Activated T-cell treated with anti-CD3 and anti-CD28 coated beads, Interleukin-2, amount 50 U/mL, for 4 hours (primary cell): ENCODE data around the gene FBXL20. TPM values are rescaled to one million over a fixed set of nuclear protein-coding genes. Genes with fewer than 3 reads are reported as not detected.
"Not testable (repeated sequence)": the region's sequence is repeated elsewhere in the genome, so short reads cannot be mapped to it uniquely, and the experiment has no call there.

Source experiments
- ATAC-seq, 2 donors: fragments of 200-7000 bp; cut with Tn5 transposase; one replicate each; pipeline ENCODE4 v1.10.0; 2021
- DNase-seq: peaks from one replicate; pipeline ENCODE4 v3.0.0-alpha.2; 2020
- H3K27me3 Mint-ChIP-seq: one replicate; pipeline ENCODE4 v1.8.0; 2021; ENCODE audit warnings: low read depth, mixed read lengths
- H3K36me3 Mint-ChIP-seq: one replicate; pipeline ENCODE4 v1.8.0; 2022; ENCODE audit warnings: mixed read lengths; ENCODE audit not compliant: insufficient read depth
- H3K4me1 Mint-ChIP-seq: one replicate; pipeline ENCODE4 v1.8.0; 2021; ENCODE audit warnings: low read depth, mixed read lengths
- H3K4me3 Mint-ChIP-seq: one replicate; pipeline ENCODE4 v1.8.0; 2021; ENCODE audit warnings: mild to moderate bottlenecking, moderate library complexity, mixed read lengths
- H3K9me3 Mint-ChIP-seq: one replicate; pipeline ENCODE4 v1.8.0; 2021; ENCODE audit warnings: mixed read lengths
- total RNA-seq, 3 donors: library from RNA; stranded (reverse); gene quantifications; one replicate each; pipeline ENCODE4 v1.2.1, GENCODE V29; 2021

The FBXL20 gene, protein sequence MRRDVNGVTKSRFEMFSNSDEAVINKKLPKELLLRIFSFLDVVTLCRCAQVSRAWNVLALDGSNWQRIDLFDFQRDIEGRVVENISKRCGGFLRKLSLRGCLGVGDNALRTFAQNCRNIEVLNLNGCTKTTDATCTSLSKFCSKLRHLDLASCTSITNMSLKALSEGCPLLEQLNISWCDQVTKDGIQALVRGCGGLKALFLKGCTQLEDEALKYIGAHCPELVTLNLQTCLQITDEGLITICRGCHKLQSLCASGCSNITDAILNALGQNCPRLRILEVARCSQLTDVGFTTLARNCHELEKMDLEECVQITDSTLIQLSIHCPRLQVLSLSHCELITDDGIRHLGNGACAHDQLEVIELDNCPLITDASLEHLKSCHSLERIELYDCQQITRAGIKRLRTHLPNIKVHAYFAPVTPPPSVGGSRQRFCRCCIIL
- total RNA-seq, result 10 to 100 TPM; 19.4 to 21.6 (median 20.9) TPM

DNA sequence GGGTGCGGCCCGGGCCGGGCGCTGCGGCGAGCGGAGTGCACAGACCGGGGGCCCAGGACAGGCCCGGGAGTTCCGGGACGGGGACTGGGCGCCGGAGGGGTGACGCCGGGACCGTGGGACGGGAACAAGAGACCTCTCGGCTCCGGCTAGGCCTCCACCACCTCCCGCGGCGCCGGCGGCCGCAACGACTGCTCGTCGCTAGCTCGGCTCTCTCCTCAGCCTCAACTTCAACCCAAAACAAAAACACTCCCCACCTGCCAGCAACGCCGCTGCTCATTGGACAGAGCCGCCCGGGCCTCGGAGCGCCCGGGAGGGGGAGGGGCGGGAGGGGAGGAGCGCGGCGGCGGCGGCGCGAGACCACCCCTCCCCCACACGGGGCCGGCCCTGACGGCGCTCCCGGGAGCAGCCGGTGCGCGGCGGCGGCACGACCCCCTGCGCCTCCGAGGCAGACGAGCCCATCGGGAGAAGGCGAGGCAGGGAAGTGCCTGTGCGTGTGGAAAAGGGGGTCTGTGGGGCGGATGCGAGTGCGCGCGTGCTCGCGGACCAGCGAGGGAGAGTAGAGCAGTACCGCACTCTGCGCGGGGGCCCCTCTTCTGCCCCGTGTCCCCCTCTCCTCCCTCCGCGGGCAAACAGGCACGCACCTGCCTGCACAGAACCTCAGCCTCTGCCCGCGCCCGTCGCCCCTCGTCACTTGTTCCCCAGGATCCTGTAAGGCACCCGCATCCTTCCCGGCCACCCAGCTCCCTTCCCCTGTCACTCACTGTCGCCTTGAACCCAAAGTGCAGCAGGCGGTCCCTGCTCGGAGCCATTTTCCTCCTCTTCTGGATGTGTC lies at the start of gene FBXL20:
FBXL20 (minus strand) TSS at position 215 of the 832 bp plus-strand sequence. CDS start 224 bp downstream, outside the sequence.
- Mint-ChIP-seq H3K27me3 (no peaks in the 10 kb centered on the region), H3K4me3 (peak within 1 kb of the TSS; percentile 96), H3K4me1 (peaks cover 52% of the 10 kb centered on the region), H3K9me3 (no peaks in the 10 kb centered on the region), H3K36me3 (peaks cover 1% of the 10 kb centered on the region)
- DNase-seq (peak; percentile 91), ATAC-seq (peak; percentile 70 to 72)

DNA sequence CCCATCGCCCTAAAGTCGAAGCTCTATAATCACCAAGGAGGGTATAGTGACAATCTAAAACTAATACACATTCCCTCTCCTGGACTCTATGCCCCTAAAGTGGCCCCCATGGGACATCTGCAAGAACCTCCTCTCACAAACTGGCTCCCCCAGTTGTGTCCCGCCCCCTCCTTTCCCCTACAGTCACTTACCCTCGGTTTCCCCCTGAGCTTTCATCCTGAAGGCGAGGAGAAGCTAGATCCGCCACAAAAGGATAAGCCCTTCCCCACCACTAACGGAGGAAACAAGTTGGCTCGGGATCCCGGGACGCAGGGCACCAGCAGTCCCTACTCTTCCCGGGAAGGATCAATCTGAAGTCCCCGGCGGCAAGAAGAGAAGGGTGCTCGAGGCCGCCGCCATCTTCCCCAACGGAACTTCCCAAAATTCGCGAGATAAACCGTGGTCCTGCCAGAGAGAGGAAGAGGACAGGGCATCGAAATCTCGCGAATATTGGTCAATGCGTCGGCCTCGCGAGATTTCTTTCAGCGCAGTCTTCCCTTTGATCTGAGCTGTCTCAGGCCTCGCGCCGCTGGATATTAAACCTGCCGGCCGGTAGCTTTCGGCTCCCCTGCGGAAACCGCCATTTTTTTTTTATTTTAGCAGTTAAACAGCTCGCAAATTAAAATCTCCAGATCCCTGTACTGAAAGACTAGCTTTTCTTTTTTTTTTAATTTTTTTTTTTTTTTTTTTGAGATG lies 49.6 kb upstream of the FBXL20 start, which contains the start of gene MED1:
MED1 (minus strand) TSS at position 417 of the 735 bp plus-strand sequence; CDS start at position 216, 201 bp downstream.
- H3K4me3 Mint-ChIP-seq, result peak within 1 kb of the TSS; percentile 98
- ATAC-seq (peak; percentile 98 to 99), DNase-seq (peak; percentile 88)
- H3K9me3 Mint-ChIP-seq, result no peaks in the 10 kb centered on the region
- H3K4me1 Mint-ChIP-seq, result peaks cover 25% of the 10 kb centered on the region
- H3K27me3 Mint-ChIP-seq, result no peaks in the 10 kb centered on the region
- peaks cover 15% of the 10 kb centered on the region for H3K36me3 Mint-ChIP-seq

DNA sequence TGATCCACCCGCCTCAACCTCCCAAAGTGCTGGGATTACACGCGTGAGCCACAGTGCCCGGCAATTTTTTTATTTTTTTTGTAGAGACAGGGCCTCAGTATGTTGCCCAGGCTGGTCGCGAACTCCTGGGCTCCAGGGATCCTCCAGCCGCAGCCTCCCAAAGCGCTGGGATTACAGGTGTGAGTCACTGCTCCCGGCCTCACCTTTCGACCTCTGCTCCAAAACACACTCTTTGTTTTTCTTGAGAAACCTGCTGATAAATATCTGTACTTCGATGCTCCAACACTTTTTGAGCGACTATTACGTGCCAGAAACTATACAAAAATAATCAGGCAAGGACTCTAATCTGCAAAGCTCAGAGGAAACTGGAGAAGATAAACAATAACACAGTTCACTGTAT lies 48.6 kb upstream of the FBXL20 start:
- Mint-ChIP-seq H3K4me3 (peak overlapping the region; percentile 98), H3K4me1 (peaks cover 25% of the 10 kb centered on the region), H3K27me3 (no peaks in the 10 kb centered on the region), H3K9me3 (no peaks in the 10 kb centered on the region), H3K36me3 (peaks cover 15% of the 10 kb centered on the region)
- DNase-seq, result no peak
- no peak for ATAC-seq

DNA sequence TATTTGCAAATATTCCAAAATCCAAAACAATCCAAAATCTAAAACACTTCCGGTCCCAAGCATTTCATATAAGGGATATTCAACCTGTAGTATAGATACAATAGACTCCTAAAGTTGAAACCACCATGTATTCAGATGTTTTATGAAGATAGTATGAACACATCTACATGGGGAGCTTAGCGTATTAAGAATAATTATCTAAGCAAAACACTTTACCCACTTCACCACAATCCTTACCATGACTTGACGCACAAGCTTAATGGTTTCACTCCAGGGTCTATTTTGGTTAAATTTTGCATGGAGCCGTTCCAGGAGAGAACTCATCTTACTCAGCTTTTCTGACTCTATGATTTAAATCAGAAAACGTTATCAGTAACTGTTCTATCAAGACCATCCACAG lies 46.1 kb upstream of the FBXL20 start:
- DNase-seq (no peak), ATAC-seq (no peak)
- Mint-ChIP-seq H3K27me3 (no peaks in the 10 kb centered on the region), H3K36me3 (peaks cover 25% of the 10 kb centered on the region), H3K4me1 (peaks cover 25% of the 10 kb centered on the region), H3K4me3 (no peak overlapping the region), H3K9me3 (no peaks in the 10 kb centered on the region)

DNA sequence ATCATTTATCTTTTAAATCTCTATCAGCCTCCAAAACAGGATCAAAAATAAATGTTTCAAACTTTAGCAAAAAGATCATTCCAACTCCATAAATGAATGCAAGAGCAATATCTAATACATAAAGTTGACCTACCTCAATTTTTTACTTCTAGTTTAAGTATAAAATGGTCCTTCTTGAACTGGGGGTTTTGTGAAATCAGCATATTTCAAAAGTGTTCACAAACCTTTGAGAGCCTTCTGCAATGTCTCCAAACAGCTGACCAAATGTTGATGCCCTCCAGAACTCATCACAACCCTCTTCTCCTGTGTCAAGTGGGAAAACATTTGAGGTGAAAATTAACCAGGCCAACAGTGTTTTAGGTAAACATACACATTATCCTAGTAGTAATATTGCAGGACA lies 41.9 kb upstream of the FBXL20 start:
- ATAC-seq, result no peak
- Mint-ChIP-seq H3K9me3 (no peaks in the 10 kb centered on the region), H3K36me3 (peaks cover 44% of the 10 kb centered on the region), H3K27me3 (no peaks in the 10 kb centered on the region), H3K4me3 (no peak overlapping the region), H3K4me1 (peaks cover 9% of the 10 kb centered on the region)
- DNase-seq, result no peak

DNA sequence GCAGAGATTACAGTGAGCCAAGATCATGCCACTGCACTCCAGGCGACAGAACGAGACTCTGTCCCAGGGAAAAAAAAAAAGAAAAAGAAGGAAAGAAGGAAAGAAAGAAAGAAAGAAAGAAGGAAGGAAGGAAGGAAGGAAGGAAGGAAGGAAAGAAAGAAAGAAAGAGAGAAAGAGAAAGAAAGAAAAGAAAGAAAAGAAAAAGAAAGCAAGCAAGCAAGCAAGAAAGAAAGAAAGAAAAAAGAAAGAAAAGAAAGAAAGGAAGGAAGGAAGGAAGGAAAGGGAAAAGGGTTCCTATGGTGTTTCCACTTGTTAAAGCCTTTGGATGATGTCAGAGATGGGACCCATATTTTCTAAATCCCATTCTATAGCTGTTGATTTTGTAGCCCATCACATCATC lies 38.4 kb upstream of the FBXL20 start:
- peaks cover 38% of the 10 kb centered on the region for H3K36me3 Mint-ChIP-seq
- ATAC-seq, H3K4me3 Mint-ChIP-seq, H3K9me3 Mint-ChIP-seq, H3K27me3 Mint-ChIP-seq, H3K4me1 Mint-ChIP-seq, DNase-seq: not testable (repeated sequence)

DNA sequence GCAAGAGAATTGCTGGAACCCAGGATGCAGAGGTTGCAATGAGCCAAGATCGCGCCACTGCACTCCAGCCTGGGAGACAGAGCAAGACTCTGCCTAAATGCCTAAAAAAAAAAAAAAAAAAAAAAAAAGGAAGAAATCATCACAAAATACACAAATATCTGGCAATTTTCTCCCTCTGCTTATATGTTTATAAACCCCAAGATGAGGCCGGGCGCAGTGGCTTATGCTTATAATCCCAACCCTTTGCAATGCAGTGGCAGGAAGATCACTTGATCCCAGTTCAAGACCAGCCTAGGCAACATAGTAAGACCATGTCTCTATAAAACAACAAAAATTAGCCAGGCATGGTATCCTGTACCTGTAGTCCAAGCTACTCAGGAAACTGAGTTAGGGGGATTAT lies 28.2 kb upstream of the FBXL20 start:
- H3K9me3 Mint-ChIP-seq, result no peaks in the 10 kb centered on the region
- no peaks in the 10 kb centered on the region for H3K27me3 Mint-ChIP-seq
- no peaks in the 10 kb centered on the region for H3K4me1 Mint-ChIP-seq
- H3K4me3 Mint-ChIP-seq, result no peak overlapping the region
- no peak for ATAC-seq
- H3K36me3 Mint-ChIP-seq, result peaks cover 24% of the 10 kb centered on the region
- DNase-seq, result no peak

DNA sequence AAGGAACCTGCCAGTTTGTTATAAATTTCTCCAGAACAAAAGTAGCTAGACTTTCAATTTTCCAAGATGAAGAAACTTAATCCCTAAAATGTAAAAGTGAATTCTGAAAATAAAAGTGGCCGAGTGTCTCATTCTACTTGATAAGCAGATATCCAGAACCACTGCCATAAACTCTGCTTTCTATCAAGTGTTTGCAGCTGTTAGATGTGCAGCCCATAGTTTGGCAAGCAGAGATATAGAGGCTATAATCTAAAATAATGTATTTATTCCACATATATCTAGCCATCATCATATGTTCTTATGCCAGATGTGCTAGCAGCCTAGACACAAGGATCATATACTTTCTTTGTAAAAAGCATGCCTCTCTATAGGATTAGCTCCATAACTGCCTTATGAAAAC lies 14.7 kb upstream of the FBXL20 start:
- no peaks in the 10 kb centered on the region for H3K4me1 Mint-ChIP-seq
- peaks cover 20% of the 10 kb centered on the region for H3K36me3 Mint-ChIP-seq
- ATAC-seq, result no peak

DNA sequence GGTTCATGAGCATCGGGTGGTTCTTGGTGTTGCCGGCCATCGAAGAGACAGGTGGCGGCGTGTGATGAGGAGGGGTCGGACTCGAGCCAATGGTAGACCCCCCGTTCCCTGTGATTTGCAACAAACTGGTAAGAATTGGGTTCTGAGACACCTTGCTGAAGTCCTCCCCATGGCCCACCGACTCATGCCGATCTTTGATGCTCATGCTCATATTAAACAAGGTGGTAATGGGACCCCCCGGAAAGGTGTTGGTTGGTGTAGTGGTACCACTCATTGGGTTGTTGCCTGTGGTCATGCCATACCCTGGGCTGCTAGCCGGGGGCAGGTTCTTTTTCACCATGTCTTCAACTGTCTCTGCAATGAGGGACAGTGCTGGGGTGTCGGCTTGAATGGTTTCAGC lies 8.9 kb upstream of the FBXL20 start:
- Mint-ChIP-seq H3K4me3 (no peak overlapping the region), H3K36me3 (peaks cover 43% of the 10 kb centered on the region), H3K27me3 (no peaks in the 10 kb centered on the region), H3K4me1 (peaks cover 14% of the 10 kb centered on the region), H3K9me3 (no peaks in the 10 kb centered on the region)
- ATAC-seq (no peak), DNase-seq (no peak)

More for the DNA sequence above, 14.7 kb upstream of the FBXL20 start:
- Mint-ChIP-seq H3K27me3 (no peaks in the 10 kb centered on the region), H3K9me3 (no peaks in the 10 kb centered on the region), H3K4me3 (no peak overlapping the region)
- DNase-seq, result no peak

DNA sequence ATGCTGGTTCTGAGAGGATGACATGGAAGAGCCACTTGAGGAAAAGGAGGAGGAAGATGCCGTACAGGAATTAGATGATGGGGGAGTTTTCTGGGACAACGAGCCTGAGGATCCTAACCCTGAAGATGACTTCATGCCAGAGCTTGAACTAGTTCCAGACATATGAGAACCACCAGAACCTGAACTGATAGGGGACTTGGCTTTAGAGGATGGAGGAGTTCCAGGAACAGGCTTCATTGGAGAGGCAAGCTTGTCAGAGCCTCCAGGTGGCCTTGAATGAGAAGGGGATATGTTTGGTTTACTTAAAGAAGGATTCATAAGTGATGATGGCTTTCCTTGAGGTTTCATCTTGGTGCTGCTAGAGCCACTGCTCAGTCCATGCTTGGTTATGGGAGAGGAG lies 6.9 kb upstream of the FBXL20 start:
- Mint-ChIP-seq H3K4me1 (peaks cover 28% of the 10 kb centered on the region), H3K4me3 (no peak overlapping the region), H3K36me3 (peaks cover 38% of the 10 kb centered on the region), H3K9me3 (no peaks in the 10 kb centered on the region), H3K27me3 (no peaks in the 10 kb centered on the region)
- ATAC-seq (no peak), DNase-seq (no peak)

DNA sequence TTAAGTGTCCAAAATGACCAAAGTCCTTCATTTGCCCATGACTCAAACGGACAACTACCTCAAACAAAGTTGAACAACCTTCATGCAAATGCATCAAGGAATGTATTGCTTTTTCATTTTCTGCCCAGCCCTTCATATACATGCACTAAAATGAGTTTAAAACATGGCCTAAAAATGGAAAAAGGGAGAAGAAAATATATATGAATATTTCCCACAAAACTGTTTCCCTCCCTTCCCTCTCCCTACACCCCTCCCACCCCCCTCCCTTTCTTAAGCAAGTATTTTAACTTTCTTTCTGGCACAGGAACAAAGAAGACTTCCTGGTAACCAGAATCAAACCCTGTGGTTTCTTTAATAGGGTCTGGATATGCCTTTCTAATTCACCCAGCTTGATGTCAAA lies 5.5 kb upstream of the FBXL20 start:
- H3K36me3 Mint-ChIP-seq, result peaks cover 38% of the 10 kb centered on the region
- H3K4me1 Mint-ChIP-seq, result peaks cover 34% of the 10 kb centered on the region
- no peak for ATAC-seq
- no peak overlapping the region for H3K4me3 Mint-ChIP-seq
- no peaks in the 10 kb centered on the region for H3K9me3 Mint-ChIP-seq
- no peak for DNase-seq
- no peaks in the 10 kb centered on the region for H3K27me3 Mint-ChIP-seq

DNA sequence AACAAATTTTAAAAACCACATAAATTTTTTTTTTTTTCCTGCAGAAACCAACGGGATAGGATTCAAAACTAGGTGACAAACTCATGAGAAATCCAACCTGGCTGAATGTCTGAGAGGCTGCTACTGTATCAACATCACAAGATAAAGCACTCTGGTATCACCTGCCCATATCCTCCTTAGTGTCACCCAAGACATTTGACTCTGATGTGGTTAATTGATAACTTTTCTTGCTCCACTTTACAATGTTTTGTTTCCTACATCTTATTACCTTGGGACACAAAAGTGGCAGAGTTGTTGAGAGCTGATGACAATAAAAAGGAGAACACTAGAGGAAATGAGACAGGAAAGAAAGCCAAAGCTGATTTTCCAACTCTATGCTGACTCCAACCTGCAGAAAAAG lies 4.0 kb upstream of the FBXL20 start:
- H3K9me3 Mint-ChIP-seq, result no peaks in the 10 kb centered on the region
- H3K4me1 Mint-ChIP-seq, result peaks cover 38% of the 10 kb centered on the region
- DNase-seq (no peak), ATAC-seq (no peak)
- peaks cover 33% of the 10 kb centered on the region for H3K36me3 Mint-ChIP-seq
- H3K27me3 Mint-ChIP-seq, result no peaks in the 10 kb centered on the region
- H3K4me3 Mint-ChIP-seq, result no peak overlapping the region

DNA sequence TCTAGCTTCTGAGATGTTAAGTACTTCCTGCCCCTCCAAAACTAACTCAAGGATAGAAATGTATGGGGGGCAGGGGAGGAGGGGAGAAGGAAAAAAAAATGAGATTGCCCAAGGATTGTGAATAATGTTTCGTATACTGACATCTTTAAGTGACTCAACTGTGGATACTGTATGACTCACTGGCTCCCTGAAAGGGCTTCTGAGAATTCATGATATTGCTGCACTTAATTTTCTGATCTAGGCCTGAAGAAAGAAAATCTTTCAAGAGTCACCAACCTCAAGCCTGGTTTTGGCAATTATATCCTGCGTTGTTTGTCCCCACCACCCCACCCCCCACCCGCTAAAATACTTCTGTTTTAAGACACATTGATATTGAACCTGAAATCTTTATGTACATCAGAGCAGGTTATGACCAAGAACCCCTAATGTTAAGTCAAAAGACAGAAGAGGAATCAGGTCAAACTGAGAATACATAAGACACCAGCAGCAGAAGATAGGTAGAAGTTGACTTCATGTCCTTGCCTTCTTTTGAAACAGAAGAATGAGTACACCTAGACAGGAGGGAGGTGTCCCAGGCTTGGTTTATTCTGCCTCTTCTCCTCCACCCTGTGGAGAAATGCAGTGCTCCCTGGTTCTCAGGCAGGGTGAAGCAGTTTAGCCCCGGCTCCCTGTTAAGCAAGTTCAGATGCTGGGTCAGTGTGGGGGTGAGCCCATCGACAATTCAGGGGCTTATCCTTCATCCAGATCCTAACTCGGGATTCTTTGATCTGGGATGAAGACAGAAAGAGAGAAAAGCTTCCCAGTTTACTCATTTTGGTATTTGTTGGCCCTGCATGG lies 3.3 kb upstream of the FBXL20 start:
- H3K4me1 Mint-ChIP-seq, result peaks cover 45% of the 10 kb centered on the region
- DNase-seq (no peak), ATAC-seq (peak; percentile 44 to 47)
- H3K36me3 Mint-ChIP-seq, result peaks cover 26% of the 10 kb centered on the region
- H3K27me3 Mint-ChIP-seq, result no peaks in the 10 kb centered on the region
- peak overlapping the region; percentile 53 for H3K4me3 Mint-ChIP-seq
- no peaks in the 10 kb centered on the region for H3K9me3 Mint-ChIP-seq
